Measurements from ENCODE around the gene FOXD2. TPM values are rescaled to one million over a fixed set of nuclear protein-coding genes. Genes with fewer than 3 reads are reported as not detected.

Gene FOXD2
- total RNA-seq, 1 donor from 2014 or later: 0.20 TPM

DNA sequence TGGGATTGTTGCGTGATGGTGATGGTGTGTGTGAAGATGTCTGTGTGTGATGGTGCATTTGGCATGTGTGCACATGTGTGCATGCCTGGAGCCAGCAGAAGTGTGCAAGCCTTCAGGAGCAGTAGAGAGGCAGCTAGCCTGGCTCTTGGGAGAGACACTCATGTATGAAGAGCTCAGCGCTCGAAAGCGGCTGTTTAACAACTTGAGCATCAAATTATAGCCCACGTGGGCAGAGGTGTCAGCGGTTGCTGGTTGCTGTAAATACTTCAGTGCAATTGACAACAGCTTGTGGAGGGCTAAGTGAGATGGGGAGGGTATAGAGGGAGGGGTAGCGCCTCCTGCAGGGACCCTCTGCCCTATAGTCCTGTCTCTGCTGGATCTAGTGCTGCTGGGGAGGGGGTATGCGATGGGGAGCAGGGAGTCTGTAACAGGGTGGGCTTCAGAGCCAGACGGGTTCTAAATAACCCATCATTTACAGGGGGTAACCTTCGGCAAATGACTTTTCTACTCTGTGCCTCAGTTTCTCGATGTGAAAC, 21.5 kb downstream of the FOXD2 start:
- DNase-seq (ENCODE audit: low read depth, low spot score): no peak

DNA sequence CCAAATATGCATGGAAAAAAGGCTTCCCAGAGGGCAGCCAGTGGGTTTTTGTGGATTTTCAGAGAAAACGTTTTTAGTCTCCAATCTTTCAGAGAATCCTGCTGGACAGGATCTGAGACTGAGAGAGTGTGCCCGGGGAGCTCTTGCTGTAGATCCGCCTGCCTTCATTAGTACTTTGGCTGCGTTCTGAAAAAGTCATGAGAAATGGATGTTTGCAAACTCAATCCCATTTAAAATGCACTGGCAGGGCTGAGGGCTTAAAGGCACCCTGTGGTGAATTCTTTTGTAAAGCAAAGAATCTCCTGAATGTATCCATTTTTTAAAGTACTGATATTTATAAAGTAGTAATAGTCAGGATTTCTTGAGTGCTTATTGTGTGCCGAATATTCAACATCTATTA, 22.2 kb downstream of the FOXD2 start:
- no peak for DNase-seq (ENCODE audit: low read depth, low spot score)

DNA sequence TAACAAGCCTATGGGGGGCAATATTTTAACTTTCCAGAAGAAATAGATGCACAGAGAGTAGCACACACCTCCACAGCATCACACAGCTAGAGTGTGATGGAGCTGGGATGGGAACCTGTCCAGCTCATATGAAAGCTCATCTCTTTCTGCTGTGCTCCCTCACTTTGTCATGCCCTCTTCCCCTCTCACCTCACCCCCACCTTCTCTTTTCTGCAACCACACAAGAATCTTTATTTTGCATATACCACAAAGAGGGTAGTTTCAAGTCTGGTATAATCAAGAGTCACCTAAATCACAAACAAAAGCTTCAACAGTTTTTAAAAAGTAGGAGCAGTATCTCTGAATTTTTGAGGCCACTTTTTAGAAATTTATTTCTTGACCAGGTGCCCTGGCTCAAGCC, 22.6 kb downstream of the FOXD2 start:
- DNase-seq (ENCODE audit: low read depth, low spot score): no peak

DNA sequence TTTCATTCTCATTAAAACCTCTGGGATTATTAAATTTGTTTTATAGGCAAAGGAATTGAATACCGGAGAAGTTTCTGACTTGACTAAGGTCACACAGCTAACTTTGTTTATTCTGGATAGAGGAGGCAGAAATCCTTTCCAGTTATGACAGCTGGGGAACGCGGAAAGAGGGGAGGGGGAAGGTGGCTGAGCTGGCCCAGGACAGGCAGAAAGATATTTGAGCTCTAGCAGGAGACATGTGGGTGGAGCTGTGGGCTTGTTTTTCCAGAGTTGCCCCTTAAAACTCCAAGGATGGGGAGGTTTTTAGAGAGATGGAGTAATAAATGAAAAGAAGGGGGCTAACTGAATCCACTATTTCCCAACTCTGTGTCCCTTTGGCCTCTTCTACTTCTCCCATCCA, 27.8 kb downstream of the FOXD2 start:
- DNase-seq (ENCODE audit: low read depth, low spot score): no peak

DNA sequence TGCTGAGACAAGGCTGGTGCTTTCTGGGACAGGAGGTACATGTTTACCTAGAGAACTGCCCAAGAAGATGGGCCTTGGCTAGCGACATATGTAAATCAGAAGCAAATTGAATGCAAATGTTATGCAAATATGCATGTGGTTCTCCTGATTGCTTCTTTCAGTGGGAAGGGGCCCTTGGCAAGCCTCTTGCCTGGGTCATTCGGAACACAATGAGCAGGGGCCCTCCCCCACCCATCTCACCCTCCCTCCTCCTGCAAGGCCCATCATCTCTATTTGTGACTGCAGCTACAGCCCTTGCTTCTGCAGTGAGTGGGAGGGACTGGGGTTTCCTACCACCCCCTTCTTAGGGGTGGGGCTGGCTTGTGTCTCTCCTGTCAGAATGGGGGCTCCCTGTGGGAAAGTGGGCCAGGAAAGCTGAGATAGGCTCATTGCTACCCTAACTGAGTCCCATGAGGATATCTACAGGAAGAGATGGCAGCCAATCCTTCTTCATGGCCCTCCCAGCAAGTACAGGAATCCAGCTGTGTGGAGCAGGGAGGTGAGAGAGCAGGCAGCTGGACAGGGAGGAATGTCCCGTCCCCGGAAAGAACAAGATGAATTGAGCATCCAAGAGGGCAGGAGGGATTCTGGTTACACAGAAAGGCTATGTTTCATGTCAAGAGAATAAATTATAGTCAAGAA, 31.0 kb downstream of the FOXD2 start:
- DNase-seq (ENCODE audit: low read depth, low spot score): no peak

DNA sequence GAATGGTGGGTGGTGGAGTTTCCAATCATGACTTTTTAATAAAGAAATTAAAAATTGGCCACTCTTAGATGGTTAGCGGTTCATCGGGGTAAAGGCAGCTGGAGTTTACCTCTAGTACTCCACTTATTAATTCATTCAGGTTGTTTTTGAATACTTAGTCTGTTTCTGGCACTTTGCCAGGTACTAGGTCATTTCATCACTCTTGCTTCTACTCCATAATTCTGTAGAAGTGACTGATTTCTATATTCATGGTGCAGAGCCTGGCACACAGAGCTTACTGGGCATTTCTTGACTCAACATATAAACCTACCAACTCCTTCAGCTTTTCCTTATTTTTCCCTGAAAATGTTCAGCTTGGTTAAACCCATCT, 31.5 kb downstream of the FOXD2 start:
- DNase-seq (ENCODE audit: low read depth, low spot score): no peak

DNA sequence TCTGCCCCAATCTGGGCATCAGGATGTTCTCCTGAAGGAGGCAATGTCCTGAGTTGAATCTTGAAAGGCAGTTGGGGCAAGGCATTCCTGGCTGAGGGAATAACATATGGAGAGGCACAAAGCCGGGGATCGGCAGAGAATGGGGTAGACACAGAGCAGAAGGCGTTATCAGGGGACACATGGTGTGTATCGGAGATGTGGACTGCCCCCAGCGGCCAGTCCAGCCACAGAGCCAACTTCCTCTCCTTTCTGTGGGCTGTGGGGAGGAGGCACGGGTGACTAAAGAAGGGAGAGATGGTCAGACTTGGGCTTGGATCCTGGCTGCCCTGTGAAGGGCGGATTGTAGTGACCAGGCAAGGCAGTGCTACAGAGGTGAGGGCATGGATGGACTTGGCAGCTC, 32.1 kb downstream of the FOXD2 start:
- no peak for DNase-seq (ENCODE audit: low read depth, low spot score)

DNA sequence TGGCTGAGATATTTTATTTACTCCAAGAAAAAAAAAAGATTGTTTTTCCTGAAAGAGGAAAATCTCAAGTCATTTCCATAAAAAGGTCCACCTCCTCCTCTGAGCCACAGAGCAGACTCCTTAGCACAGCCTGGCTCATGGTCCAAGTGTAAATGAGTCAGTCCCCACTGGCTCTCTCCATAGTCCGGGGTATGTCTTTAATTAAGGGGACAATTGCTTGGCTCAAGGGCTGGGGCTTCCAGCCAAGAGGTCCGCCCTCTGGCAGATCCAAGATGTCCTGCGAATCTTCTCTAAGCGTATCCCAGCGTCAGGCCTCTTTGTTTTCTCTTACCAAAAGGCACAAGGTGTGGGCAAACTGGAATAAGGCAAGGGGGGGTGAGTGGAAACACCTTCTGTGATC, 33.3 kb downstream of the FOXD2 start:
- DNase-seq (ENCODE audit: low read depth, low spot score): no peak

DNA sequence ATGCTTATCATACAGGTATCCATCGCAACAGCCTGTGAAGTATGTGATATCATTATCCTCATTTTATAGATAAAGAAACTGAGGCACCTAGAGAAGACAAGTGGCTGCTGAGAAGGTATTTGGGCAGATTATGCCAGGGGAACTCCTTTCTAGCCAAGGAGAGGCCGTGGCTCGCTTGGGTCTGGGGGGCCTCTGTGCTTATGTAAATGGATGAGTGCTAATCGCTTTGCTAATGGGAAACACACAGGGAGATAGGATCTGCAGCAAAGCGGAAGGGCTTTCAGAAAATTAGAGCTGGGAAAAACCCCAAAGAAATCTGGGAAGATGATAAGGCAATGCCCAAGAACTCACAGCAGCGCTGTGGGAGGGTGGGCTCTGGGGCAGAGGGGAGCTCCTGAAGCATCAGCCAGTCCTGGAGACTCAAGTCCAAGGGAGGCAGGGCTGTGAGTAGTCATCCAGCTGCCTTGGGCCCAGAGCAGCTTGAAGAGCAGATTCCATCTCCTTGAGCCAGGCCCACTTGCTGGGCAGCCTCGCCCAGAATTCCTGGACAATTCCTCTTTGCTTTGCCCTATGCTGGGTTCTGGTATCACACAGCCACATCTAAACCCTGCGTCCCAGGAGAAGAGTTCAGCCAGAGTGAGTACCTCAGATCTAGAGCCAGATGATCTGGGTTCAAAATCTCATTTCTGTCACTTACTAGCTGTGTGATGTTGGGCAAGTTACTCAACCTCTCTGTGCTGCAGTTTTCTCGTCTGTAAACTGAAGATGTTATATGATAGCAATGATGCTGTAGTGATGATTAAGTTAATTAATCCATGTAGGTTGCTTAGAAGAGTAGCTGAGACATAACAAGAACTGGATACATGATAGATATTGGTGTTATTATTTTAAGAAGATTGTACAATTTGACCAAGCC, 36.7 kb downstream of the FOXD2 start:
- DNase-seq (ENCODE audit: low read depth, low spot score): no peak

DNA sequence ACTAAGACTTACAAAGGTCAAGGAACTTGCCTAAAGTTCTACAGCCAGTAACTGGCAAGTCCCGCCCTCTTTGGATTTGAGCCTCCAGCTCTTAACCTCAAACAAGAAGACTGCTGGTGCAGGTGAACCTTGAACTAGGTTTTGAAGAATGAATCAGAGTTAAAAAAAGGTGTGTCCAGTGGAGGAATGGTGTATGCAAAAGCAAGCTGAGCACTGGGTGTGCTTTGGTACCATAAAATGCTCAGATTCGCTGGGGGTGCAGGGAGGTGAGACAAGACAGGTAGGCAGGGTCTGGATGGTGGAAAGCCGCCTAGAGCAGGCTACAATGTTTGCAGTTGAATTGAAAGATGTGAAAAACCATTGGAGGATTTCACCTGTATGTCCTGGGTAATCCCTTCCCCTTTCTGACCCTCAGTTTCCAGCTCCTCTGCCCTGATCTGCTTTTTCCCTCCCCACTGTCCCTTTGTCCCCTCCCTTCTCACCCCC, 39.8 kb downstream of the FOXD2 start:
- DNase-seq (ENCODE audit: low read depth, low spot score): no peak

DNA sequence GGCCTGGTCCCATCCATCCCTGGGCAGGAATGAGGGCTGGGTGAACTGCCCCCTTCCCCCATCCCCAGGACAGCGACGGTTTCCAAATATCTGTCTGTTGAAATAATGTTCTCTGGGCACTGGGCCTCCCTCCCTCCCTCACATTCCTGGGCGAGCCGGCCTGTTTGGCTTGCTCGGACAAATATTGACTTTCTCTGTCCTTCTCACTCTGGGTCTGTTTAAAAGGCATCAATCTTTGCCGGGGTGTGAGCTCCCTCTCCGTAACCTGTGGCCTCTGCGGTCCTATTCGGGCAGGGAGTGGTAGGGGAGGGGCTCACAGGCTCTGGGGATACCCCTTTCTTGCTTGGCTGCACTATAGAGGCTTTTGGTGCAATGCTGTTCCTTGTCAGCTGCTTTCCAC, 40.2 kb downstream of the FOXD2 start:
- no peak for DNase-seq (ENCODE audit: low read depth, low spot score)

DNA sequence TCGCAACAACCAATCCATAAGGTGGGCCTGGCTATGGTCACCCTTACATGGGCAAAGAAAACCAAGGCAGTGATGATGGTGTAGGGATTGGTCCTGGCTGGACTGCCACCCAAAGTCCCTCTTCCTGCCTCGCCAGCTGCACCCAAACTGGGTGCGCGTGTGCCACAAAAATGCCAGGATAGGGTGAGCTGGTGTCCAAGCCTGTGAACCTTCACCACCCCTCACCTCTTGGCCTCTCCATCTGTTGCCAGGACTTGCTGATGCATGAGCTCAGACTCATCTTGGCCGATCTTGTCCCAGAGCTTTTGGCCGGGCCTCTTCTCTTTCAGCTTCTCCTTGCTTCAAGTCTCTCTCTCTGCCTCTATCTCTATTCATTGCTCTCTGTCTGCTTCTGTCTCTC, 41.8 kb downstream of the FOXD2 start:
- no peak for DNase-seq (ENCODE audit: low read depth, low spot score)

DNA sequence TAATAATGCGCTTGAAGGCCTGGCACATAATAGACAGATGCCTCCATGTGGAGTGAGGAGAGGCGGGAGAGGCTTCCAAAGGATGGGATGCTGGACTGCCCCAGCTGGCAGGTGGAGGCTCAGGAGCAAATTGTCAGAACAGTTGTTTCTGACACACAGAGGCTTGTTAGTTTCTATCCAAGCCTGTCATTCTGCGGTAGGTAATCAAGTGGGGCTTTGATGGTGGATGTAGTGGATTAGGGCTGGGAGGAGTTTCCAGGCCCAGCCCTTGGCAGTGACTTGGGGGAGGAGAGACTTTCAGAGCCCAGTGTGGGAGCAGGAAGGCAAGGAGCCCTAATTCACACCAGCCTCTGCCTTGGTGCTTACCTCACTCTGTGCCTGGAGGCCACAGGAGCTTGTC, 44.1 kb downstream of the FOXD2 start:
- no peak for DNase-seq (ENCODE audit: low read depth, low spot score)

DNA sequence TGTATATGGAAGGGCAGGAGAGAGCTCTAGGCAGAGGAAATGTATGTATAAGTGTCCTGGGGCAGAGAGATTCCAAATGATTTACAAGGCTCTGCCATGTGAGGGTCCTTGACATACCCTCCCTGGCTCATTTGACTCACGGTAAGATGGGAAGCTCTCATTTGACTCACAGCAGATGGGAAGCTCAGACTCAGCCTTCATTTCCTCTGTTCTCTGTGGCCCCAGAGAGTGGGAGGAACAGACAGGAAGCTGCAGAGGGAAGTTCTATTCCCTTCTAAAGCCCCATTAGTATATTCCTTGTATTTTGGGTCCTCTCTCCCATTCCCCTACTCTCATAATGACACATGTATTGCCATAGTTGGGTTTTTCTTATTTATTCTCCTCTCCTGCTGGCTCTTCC, 44.9 kb downstream of the FOXD2 start:
- DNase-seq (ENCODE audit: low read depth, low spot score): no peak

DNA sequence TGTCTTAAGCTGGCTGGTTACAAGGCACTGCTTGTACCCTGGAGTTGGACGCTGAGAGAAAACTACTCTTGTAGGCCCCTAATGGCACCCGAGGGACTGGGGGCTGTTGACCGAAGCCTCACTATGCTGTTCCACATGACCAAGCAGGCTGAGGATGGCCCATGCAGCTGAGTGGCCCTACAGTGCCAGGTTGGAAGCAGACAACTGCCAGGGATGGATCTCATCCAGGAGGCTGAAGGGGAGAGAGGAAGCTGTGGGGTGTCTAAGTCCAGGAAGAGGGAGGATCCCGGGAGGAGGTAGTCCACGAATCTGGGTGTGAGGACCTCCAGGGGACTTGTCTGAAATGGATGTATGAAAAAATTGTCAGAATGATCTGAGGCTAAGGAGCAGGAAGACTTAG, 45.8 kb downstream of the FOXD2 start:
- DNase-seq (ENCODE audit: low read depth, low spot score): no peak

DNA sequence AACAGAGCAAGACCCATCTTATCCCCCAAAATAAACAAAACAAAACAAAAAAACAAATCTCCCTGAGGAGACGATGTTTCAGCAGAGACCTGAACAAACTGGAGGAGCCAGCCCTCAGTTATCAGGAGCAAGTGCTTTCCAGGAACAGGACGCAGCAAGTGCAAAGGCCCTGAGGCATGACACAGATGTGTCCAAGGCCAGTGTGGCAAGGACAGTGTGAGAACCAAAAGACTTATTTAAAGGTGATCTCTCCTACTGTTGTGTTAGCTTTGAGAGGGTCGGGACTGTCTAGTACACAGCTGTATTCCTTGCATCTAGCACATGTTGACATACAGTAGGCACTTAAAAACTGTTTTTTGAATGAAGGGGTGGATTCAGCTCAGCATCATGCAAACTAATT, 48.0 kb downstream of the FOXD2 start:
- DNase-seq (ENCODE audit: low read depth, low spot score): no peak

DNA sequence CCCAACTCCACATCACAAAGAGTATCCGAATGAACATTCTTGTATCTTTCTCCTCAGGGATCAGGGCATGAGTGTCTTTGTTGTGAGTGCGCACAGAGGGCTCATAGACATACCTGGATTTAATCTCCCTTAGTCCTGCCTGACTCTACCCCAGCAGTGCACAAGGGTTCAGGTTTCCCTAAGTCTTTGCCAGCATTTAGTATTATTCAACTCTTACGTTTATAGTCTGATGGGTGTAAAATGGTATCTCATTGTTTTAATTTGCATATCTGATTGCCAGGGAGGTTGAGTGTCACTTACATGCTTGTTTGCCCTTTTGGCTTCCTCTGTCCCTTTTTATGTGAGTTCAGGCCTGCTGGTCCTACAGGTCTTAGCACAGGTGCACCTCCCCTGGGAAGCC, 49.5 kb downstream of the FOXD2 start:
- DNase-seq (ENCODE audit: low read depth, low spot score): no peak

DNA sequence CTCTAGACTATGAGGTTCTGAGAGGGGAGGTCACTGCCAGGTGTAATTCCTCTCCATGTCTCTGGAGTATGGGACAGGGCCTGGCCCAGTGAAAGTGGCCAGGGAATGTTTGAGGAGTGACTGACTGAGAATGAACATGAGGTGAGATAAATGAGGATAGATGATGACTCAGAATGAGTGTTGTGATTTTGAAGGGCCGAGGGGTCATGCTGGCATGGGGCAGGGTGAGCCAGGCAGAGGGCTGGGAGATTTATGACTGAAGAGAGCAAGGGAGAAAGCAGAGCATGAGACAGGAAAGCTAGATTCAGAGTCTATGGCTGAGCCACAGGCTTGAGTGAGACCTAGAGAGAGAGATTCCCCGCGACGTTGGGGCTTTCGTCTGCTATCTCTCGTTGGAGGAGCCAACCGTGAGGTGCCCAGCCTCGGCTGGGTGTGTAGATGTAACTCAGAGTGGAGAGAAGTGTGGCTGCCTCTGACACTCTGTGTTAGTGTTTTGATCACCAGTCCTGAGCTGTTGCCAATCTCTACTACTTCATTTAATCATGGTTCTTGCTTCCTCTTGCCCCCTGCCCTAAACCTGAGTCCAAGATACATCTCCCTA, 50.1 kb downstream of the FOXD2 start:
- no peak for DNase-seq (ENCODE audit: low read depth, low spot score)

Data from pulmonary artery endothelial cell (primary cell).